ENCODE data around the gene EHMT1.

DNA sequence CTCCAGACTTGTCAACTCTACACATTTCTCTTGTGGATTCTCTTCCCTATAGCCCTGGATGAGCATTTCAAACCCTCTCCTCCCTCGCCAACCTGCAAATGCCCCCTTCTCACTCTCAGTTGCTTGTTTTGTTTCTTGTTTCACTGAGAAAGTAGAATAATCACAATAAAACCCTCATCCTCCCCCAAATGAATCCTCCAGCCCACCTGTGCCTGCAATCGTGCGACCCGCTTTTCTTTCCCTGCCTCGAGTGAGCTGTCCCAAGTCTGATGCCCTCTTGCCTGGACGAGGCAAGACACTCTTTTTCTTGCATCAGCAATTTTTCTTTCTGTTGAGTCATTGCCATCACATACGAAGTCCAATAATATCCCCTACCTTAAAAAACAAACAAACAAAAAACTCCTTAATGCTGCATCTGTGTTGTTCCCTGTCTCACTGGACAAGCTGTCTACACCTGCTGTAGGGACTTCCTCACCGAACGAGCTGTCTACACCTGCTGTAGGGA is 255.1 kb downstream of the EHMT1 start:
- TF ChIP-seq, protein P1, sequence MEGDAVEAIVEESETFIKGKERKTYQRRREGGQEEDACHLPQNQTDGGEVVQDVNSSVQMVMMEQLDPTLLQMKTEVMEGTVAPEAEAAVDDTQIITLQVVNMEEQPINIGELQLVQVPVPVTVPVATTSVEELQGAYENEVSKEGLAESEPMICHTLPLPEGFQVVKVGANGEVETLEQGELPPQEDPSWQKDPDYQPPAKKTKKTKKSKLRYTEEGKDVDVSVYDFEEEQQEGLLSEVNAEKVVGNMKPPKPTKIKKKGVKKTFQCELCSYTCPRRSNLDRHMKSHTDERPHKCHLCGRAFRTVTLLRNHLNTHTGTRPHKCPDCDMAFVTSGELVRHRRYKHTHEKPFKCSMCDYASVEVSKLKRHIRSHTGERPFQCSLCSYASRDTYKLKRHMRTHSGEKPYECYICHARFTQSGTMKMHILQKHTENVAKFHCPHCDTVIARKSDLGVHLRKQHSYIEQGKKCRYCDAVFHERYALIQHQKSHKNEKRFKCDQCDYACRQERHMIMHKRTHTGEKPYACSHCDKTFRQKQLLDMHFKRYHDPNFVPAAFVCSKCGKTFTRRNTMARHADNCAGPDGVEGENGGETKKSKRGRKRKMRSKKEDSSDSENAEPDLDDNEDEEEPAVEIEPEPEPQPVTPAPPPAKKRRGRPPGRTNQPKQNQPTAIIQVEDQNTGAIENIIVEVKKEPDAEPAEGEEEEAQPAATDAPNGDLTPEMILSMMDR (IDR thresholded peaks at IDR 0.05 in 4 of 5, conservative IDR thresholded peaks at IDR 0.05 in 1 of 5) = no peak
- no peak for TF ChIP-seq POLR2A (IDR thresholded peaks at IDR 0.05)
